ENCODE results near the gene NEK10. TPM values are rescaled to one million over a fixed set of nuclear protein-coding genes. Genes with fewer than 3 reads are reported as not detected.

Gene NEK10
- total RNA-seq, 1 experiment from 2014 or later: 1.2 TPM

GRCh38 chr3:27325419-27325818 lies 43.8 kb downstream of the NEK10 start:
- H3K4me3 ChIP-seq (replicated peaks in 1 of 2; ENCODE audit: low read depth in 1 of 2, low read length in 2 of 2): no peak overlapping the region
- no peaks in the 10 kb centered on the region for H3K9me3 ChIP-seq (ENCODE audit: control insufficient read depth in 1 of 2, insufficient read depth in 1 of 2, low read depth in 1 of 2, low read length in 2 of 2)
- H3K79me2 ChIP-seq (ENCODE audit: insufficient read depth, low read length): no peaks in the 10 kb centered on the region
- BruUV-seq (replicated peaks): no TSS peak
- H2AFZ ChIP-seq (ENCODE audit: low read depth, low read length, poor library complexity, severe bottlenecking): no peak overlapping the region
- ATAC-seq: peak; percentile 85
- H3K27me3 ChIP-seq (ENCODE audit: insufficient read depth, low read length): no peaks in the 10 kb centered on the region
- no peaks in the 10 kb centered on the region for H3K36me3 ChIP-seq (ENCODE audit: control insufficient read depth in 1 of 2, insufficient read depth in 2 of 2, low read length in 2 of 2)
- H3K27ac ChIP-seq (ENCODE audit: low read depth, low read length): no peak overlapping the region
- no peaks in the 10 kb centered on the region for H3K4me1 ChIP-seq (ENCODE audit: control insufficient read depth in 1 of 2, insufficient read depth in 2 of 2, low read length in 2 of 2)
- ChIA-PET CTCF (no interaction called here), POLR2A (no interaction called here), RAD21 (ENCODE audit: low non-redundant PET in 1 of 2, low total read pairs in 2 of 2, uncharacterized antibody in 2 of 2, unreplicated experiment in 2 of 2) (no interaction called here)
- no peaks in the 10 kb centered on the region for H3K9me2 ChIP-seq (ENCODE audit: insufficient read depth)
- no peak overlapping the region for H3K4me2 ChIP-seq (ENCODE audit: low read length)
- TF ChIP-seq EZH2 (IDR thresholded peaks at IDR 0.05): no peak
- no peak for TF ChIP-seq JUND (IDR thresholded peaks at IDR 0.05)
- peak in 2 of 3 experiments; percentile 29 to 44; a peak in 3 of 6 replicates for TF ChIP-seq CTCF (IDR thresholded peaks at IDR 0.05 in 2 of 3, conservative IDR thresholded peaks at IDR 0.05 in 1 of 3; ENCODE audit: borderline replicate concordance in 1 of 3, insufficient read depth in 1 of 3, low read depth in 2 of 3, low read length in 2 of 3)
- no peak for TF ChIP-seq MAX (IDR thresholded peaks at IDR 0.05)
- DNase-seq (ENCODE audit: low read depth, low spot score): no peak
- intact Hi-C loops (cut with micrococcal nuclease): no loop called here
- no peaks in the 10 kb centered on the region for H4K20me1 ChIP-seq (ENCODE audit: insufficient read depth)
- no peak overlapping the region for H3K9ac ChIP-seq (ENCODE audit: low read length)

GRCh38 chr3:27324686-27325085 lies 44.5 kb downstream of the NEK10 start:
- H2AFZ ChIP-seq (ENCODE audit: low read depth, low read length, poor library complexity, severe bottlenecking): no peak overlapping the region
- H4K20me1 ChIP-seq (ENCODE audit: insufficient read depth): no peaks in the 10 kb centered on the region
- no peaks in the 10 kb centered on the region for H3K36me3 ChIP-seq (ENCODE audit: control insufficient read depth in 1 of 2, insufficient read depth in 2 of 2, low read length in 2 of 2)
- RAD21 ChIA-PET (ENCODE audit: low non-redundant PET in 1 of 2, low total read pairs in 2 of 2, uncharacterized antibody in 2 of 2, unreplicated experiment in 2 of 2): no interaction called here
- H3K9me3 ChIP-seq (ENCODE audit: control insufficient read depth in 1 of 2, insufficient read depth in 1 of 2, low read depth in 1 of 2, low read length in 2 of 2): no peaks in the 10 kb centered on the region
- no peak overlapping the region for H3K4me2 ChIP-seq (ENCODE audit: low read length)
- no peak overlapping the region for H3K27ac ChIP-seq (ENCODE audit: low read depth, low read length)
- H3K4me3 ChIP-seq (replicated peaks in 1 of 2; ENCODE audit: low read depth in 1 of 2, low read length in 2 of 2): no peak overlapping the region
- no peak overlapping the region for H3K9ac ChIP-seq (ENCODE audit: low read length)
- H3K4me1 ChIP-seq (ENCODE audit: control insufficient read depth in 1 of 2, insufficient read depth in 2 of 2, low read length in 2 of 2): no peaks in the 10 kb centered on the region
- ATAC-seq (no peak), DNase-seq (ENCODE audit: low read depth, low spot score) (no peak)
- no peaks in the 10 kb centered on the region for H3K27me3 ChIP-seq (ENCODE audit: insufficient read depth, low read length)
- no peak for TF ChIP-seq TCF7L2 (IDR thresholded peaks at IDR 0.05; ENCODE audit: borderline replicate concordance, extremely low read depth, insufficient read depth, insufficient read length)
- no peak for TF ChIP-seq CBX3 (IDR thresholded peaks at IDR 0.05; ENCODE audit: low read depth)
- no peak for TF ChIP-seq YY1 (IDR thresholded peaks at IDR 0.05; ENCODE audit: extremely low read depth, insufficient replicate concordance, low read depth, low read length)
- no peak for TF ChIP-seq ATF3 (IDR thresholded peaks at IDR 0.05)
- no peak for TF ChIP-seq ZBTB33 (IDR thresholded peaks at IDR 0.05; ENCODE audit: extremely low read depth, insufficient replicate concordance, low read length)
- no peaks in the 10 kb centered on the region for H3K79me2 ChIP-seq (ENCODE audit: insufficient read depth, low read length)
- H3K9me2 ChIP-seq (ENCODE audit: insufficient read depth): no peaks in the 10 kb centered on the region
- intact Hi-C loops (cut with micrococcal nuclease): no loop called here
- CTCF ChIA-PET: no interaction called here
- no TSS peak for BruUV-seq (replicated peaks)
- POLR2A ChIA-PET: no interaction called here
